Thyroid gland (tissue), 4 donors: ENCODE data around the gene HCN3.

Source experiments
- POLR2A ChIP-seq, 2 donors: fragments of 450-650 bp; IDR thresholded peaks; one replicate each; pipeline ENCODE4 v1.6.1; 2017; ENCODE audit warnings: antibody characterized with exemption in 2 of 2, mild to moderate bottlenecking in 2 of 2, moderate library complexity in 1 of 2
- TF ChIP-seq, protein P1 (sequence below), 6 experiments: fragments of 200-600 bp in 3 of 6; fragments of 450-650 bp in 3 of 6; sonication (generic) in 3 of 6; IDR thresholded peaks; one replicate each; pipeline ENCODE4 v1.5.1; 2016 to 2019; ENCODE audit warnings: antibody characterized with exemption in 6 of 6, mild to moderate bottlenecking in 2 of 6, inconsistent platforms in 1 of 6, moderate library complexity in 1 of 6

DNA sequence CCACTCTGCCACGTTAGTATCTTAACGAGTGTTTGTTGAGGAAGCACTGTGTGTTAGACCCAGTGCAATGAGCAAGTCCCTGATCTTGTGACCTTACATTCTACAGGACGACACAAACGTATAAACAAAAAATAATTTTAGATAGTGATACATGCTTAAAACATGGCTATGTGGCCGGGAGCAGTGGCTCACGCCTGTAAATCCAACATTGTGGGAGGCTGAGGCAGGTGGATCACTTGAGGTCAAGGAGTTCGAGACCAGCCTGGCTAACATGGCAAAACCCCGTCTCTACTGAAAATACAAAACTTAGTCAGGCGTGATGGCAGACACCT is 49.2 kb upstream of the HCN3 start:
- TF ChIP-seq, protein P1, sequence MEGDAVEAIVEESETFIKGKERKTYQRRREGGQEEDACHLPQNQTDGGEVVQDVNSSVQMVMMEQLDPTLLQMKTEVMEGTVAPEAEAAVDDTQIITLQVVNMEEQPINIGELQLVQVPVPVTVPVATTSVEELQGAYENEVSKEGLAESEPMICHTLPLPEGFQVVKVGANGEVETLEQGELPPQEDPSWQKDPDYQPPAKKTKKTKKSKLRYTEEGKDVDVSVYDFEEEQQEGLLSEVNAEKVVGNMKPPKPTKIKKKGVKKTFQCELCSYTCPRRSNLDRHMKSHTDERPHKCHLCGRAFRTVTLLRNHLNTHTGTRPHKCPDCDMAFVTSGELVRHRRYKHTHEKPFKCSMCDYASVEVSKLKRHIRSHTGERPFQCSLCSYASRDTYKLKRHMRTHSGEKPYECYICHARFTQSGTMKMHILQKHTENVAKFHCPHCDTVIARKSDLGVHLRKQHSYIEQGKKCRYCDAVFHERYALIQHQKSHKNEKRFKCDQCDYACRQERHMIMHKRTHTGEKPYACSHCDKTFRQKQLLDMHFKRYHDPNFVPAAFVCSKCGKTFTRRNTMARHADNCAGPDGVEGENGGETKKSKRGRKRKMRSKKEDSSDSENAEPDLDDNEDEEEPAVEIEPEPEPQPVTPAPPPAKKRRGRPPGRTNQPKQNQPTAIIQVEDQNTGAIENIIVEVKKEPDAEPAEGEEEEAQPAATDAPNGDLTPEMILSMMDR (IDR thresholded peaks at IDR 0.05) = no peak
- no peak for TF ChIP-seq POLR2A (IDR thresholded peaks at IDR 0.05)
